Activated CD8-positive, alpha-beta memory T cell treated with anti-CD3 and anti-CD28 coated beads for 1 hour (primary cell): ENCODE results near the gene FAM124B.
"Not testable (repeated sequence)": the region's sequence is repeated elsewhere in the genome, so short reads cannot be mapped to it uniquely, and the experiment has no call there.

Experiments used
- DNase-seq, 2 donors: peaks; one replicate each; pipeline ENCODE4 v3.0.0-alpha.2; 2020; ENCODE audit warnings: low read depth in 1 of 2; ENCODE audit errors: extremely low read depth in 1 of 2

FAM124B gene

DNA sequence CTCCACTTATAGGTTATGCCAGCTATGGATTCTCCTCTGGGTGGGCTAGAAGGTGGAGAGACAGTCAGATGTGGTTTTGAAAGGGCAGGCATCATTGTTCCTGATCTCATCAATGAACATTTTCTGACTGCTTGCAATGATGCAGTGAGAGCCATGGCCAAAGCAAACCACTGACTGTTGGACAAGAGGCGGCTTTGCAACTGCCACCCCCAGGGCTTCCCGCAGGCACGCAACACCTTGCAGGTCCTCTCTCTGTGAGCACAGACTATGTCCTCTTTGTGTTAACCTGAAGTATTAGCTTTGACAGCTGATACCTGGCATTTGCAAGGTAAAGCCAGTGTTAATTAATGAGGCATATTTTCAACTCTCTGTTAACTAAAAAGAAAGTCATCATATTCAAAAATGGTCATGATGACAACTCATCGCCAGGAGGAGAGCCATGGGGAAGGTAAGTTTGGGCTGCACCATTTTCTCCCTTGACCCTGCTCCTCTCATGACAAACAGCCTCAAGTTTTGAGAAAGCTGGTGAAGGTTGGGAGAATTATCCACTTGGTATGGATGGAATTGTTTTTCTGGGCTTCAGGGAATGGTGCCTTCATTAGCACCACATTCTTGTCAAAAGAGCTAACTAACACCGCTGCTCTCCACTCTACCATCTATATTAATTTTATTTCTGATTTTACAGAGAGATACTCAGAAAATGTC is 14.9 kb upstream of the FAM124B start:
- DNase-seq, result no peak

DNA sequence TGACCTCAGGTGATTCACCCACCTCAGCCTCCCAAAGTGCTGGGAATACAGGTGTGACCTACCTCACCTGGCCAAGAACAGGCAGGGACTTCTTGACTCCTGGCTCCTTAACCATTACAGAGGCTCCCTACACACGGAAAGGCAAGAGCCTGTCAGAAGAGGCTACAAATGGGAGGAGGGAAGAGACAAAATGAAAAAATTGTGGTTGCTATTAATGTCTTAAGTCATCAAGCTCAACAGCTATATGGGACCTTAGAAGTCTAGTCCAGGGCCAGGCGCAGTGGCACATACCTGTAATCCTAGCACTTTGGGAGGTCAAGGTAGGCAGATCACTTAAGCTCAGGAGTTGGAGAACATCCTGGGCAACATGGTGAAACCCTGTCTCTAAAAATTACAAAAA is 11.5 kb upstream of the FAM124B start:
- no peak for DNase-seq

DNA sequence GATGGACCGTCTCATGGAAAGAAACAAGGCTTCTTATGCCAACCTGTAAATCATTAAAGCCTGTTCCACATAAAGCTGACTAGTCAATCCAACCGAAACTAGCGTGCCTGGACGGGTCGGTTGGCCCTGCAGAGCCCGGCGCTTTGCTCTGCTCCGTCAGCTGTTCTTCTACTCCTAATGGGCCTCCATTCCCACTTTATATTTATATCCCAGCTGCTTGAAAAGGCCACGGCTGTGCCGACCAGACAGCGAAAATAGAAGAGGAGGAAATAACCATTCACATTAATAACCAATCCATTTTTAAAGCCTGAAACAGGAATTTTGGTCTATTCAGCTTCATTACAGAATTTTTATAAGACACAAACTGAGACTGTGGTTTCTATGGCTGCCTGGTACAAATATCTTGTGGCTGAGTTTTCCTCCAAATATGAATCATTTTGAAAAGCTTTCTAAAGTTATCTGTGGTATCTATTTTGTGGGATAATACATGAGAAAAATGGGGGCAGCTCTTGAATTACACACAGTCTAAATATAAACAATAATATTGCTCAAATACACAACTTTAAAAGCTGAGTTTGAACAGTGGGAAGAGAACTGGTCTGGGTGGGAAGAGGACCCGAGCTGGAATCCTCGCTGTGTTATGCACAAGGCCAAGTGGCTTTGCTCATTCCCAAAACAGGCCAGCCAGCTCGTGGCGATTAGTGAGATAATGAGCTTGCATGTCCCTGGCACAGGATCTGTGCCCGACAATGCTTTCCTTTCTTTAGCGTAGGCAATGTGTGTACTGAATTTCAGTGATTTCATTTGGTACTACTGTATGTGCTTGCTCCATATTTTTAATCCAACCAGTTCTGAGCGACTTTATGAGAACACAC is 10.5 kb upstream of the FAM124B start:
- DNase-seq, result no peak

DNA sequence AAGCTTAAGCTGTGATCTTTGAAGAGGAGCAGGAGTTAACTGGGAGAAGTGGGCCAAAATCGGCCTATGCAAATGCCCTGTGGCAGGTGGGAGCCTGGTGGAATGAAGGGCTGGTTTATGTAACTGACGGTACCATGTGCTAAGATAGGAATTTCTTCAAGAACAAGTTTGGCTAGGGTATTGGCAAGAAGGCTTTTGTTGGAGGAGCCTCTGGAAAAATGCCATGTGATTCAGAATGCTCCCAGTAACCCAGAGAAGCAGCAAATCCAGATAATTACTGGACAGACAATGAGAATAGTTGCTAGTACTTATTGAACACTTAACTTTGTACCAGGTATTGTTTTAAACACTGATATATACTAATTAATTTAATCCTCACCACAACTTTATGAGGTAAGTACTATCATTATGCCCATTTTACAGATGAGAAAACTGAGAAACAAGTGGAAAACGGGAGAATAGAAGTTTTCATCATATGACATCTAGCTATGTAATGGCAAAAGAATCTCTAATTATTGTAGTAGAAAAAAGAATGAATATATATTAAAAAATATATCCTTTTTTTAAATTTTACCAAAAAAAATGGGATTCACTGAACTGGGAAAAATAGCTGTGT is 9.1 kb upstream of the FAM124B start:
- no peak for DNase-seq

DNA sequence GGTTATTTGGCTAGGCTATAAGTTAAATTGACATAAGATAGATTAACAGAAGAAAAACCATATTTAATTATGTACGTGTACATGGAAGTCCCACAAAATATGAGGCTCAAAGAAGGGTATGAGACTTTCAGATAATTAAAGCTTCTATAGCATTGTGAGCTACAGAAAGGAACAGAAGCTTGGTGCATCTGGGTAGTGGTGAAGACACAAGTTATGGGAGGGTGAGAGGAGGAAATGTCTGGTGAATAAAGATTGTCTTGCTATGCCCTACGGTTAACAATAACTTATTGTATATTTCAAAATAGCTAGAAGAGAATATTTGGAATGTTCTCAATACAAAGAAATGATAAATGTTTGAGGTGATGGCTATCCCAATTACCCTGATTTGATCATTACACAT is 6.8 kb upstream of the FAM124B start:
- DNase-seq, result no peak

DNA sequence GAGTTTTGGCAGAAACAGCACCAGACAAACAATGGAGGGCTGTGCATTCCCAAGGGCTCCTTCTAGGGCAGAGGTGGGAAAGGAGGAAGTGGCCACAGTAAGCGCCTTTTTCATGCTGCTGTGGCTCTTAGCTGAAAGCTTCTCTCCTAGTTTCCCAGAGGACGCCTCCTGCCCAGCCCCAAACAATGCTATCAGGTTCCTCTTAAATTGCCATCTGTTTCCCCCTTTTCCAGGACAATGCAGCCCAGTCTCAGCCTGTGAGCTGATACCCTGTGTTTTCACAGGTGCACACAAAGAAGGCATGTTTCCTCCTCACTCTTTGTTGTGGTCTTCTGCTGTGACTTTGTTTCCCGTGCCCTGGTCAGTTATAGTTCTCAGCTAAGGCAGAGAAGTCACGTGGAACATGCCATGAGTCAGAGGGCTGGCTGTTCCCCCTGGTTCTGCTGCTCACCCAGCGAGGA is 5.4 kb upstream of the FAM124B start:
- no peak for DNase-seq

DNA sequence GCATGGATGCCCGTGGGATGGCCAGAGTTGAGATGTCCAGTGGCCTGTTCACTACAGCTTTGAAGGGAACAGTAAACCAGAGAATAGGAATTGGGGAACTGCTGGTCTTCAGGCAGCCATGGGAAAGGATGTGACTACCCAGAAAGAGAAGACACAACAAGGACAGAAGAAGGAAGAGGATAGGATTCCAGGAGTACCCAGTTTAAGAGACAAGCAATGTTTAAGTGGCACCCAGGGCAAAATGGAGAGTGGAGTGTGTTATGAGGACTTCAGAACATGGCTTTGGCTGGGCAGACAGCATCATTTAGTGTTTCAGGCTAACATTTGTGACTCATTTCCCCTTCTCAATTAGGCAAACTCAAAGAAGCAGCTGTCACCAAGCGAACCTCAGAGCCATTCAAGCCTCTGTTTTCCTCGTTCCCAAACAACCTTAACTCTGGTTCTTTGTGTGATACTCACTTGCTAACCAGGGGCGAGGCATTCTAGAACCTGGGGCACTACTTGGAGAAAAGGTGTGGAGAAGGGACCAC is 4.0 kb upstream of the FAM124B start:
- no peak for DNase-seq

DNA sequence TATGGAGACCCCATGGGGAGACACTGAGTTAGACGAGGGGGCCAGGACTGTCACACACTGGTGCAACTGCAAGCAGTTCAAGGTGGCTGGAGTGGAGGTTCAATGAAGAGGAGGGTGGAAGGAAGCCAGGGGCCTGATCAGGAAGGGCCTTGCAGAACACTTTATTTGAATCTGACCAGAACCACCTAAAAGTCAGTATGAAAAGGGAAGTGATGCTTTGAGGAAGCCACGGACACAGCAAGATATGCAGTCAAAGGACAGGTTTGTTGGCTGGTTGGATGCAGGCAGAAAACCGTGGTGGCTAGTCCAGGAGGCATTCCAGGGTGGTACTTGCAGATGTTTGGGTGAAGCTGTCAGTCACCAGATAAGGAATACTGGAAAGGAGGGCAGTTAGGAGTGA is 3.5 kb upstream of the FAM124B start:
- DNase-seq, result no peak

DNA sequence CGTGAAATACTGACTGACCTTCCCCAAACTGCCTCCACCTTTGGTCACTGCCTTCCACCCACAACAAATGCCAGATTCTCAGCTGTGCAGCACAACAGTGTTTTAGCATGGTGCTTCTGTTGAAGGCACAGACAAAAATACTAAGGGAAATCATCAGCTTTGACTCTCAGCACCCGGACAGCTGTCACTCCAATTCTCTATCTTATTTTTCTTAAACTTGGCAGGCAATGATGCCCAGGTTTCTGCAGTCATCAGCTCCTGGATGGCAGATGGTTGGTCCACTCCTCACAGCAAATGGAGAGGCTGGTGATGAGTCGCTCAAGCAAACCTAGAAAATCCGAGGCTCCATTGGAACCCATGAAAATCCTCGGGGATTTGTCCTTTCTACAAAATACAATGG is 2.9 kb upstream of the FAM124B start:
- DNase-seq, result no peak

DNA sequence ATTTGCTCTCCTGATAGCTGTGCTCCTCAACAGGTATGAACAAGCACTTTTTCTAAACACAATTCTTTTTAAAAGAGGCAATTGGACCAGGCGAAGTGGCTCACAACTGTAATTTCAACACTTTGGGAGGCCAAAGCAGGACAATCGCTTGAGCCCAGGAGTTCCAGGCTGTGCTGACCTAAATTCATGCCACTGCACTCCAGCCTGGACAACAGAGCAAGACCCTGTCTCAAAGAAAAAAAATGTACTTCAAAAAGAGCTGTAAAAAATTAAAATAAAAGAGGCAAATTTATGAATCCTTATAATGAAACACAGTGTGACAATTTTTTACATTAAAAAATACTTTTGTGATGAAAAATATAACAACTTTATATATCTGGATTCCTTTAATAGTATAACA is 1.8 kb upstream of the FAM124B start:
- no peak for DNase-seq

DNA sequence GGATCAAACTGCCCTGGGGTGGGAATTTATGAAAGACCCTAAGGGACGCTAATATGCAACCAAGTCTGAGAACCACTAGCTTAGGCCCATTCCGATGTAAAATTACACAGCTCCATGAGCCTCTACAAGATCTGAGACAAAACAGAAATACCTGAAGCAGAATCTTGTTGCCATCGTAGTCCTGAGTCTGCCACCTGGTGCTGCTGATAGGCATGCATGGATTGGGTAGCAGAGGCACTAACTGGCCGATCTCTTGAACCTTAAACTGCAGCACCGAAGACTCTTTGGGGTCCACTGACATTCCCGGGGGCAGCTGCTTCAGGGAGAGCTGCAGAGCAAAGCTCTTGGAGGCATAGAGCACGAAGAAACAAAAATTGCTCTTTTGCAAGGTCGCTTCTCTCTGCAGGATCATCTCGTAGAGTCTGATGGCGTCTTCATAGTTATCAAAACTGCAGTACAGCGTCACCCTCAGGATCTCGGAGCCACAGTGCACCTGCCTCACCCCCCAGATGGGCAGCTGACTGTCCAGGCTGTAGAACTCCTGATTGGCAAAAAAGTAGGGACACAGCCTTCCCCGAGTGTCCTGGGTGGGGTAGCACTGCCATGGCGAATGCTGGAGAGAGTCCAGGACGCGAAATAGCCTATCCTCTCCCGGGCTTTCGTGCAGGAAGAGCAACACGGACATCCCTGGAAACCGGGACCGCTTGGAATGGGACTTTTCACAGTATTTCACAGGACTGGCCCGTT is 848 bp downstream of the FAM124B start:
- DNase-seq, result no peak

DNA sequence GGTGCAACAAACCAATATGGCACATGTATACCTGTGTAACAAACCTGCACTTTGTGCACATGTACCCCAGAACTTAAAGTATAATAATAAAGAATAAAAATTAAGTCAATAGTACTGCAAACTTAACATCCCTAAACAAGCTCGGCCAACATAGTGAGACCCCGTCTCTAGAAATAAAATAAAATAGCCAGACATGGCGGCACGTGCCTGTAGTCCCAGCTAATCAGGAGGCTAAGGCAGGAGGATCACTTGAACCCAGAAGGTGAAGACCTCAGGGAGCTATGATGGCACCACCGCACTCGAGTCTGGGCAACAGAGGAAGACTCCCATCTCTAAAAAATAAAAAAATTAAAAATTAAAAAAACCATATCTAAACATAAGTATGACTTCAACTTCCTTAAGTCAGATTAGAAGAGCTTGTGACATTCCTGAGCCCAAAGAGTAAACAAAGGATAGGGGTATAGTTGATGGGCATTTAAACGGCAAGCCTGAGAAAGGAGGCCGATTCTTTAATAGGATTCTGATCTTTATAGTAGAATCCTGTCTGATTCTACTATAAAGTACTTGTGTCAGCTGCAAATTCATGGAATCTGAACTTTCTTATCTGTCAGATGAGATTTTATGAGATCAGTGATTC is 1.6 kb downstream of the FAM124B start:
- DNase-seq, result no peak

DNA sequence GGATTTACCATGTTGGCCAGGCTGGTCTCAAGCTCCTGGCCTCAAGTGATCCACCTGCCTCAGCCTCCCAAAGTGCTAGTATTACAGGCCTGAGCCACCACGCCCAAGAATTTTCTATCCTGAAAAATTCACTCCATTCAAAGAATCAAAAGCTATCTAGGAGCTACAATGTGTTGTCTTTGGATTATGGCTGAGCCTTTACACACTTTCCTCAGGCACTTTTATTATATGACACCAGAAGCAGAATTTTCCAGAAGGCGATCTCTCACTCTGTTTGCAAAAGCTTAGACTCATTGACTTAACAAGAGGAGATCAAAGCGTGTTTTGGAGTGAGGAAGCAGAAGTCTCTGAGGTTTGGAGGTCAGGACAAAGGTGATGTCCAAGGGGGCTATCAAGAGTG is 3.6 kb downstream of the FAM124B start:
- no peak for DNase-seq

DNA sequence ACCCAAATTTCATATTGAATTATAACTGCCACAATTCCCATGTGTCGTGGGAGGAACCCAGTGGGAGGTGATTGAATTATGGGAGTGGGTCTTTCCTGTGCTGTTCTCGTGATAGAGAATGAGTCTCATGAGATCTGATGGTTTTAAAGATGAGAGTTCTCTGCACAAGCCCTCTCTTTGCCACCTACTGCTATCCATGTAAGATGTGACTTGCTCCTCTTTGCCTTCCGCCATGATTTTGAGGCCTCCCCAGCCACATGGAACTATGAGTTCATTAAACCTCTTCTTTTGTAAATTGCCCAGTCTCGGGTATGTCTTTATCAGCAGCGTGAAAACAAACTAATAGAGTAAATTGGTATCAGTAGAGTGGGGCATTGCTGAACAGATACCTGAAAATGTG is 4.8 kb downstream of the FAM124B start:
- DNase-seq, result not testable (repeated sequence)

DNA sequence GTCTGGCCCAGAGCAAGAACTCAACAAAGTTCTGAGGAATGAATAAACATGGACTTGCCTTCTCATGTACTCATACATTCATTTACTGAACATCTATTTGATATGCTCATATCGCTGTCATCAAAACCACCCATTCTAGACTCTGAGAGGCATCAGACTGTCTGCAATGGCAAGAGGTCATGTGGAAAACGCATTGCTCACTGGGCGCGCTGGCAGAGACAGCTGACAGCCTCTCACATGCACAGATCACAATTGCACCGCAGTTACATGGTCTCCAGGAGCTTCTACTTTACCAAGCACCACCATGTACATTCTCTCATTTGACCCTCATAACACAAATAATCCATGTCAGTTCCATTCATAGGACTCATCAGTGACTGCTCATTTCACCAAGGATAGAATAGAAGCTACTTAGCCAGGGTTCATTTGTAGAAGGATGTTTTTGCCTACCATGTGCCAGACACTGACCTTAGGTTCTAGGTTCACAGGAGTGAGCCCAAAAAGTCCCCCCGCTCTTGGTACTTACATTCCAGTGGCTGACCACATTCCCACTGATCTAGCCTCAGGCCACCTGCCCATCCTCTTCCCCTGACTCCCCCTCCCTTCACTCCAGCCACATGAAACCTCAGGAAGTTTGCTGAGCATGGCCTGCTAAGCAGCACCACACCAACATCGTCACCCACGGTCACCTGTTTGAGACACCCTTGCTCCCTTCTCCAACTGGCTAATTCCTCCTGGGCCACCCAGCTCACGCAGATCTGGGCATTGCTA is 6.1 kb downstream of the FAM124B start:
- no peak for DNase-seq

DNA sequence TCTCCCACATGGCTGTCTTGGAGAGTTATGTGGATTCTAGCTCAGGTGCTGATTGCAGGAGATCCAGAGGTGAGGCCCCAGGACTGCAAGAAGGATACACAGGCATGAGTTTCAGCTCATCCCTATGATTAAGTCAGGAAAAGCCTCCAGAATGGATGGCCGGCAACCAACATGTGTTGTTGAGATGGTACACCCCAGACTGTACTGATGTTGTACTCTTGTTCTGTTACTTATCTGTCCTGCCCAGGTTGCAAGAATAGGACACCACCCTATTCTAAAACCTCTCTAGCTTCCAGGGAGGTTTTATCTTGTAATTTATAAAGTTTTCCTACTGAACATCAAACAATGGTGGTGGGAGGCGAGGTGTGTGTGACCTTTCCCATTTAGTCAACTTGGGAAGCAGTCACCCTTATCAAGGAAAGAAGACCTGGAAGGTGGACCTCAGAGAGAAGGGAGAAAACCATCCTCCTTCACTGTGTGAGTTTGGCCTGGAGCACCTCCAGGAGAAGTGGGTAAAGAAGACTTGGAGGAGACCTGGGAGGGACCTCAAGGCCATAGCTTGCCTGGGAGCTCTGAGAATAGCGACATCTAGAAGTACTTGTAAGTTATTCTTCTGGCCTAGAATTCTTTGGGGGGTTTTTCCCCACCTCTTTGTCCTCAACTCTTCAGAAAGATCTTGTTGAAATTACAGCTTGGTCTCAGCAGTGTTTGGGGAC is 8.6 kb downstream of the FAM124B start:
- no peak for DNase-seq

DNA sequence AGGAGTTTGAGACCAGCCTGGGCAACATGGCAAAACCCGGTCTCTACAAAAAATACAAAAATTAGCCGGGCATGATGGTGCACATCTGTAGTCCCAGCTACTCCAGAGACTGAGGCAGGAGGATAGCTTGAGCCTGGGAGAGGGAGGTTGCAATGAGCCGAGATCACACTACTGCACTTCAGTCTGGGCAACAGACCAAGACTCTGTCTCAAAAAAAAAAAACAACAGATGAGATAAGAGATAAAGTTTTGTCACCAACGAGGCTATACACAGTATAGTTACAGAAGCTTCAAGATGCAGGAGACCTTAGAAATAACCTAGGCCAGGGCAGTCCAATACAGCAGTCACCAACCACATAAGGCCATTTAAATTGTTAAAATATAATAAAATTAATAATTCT is 9.4 kb downstream of the FAM124B start:
- DNase-seq, result no peak

DNA sequence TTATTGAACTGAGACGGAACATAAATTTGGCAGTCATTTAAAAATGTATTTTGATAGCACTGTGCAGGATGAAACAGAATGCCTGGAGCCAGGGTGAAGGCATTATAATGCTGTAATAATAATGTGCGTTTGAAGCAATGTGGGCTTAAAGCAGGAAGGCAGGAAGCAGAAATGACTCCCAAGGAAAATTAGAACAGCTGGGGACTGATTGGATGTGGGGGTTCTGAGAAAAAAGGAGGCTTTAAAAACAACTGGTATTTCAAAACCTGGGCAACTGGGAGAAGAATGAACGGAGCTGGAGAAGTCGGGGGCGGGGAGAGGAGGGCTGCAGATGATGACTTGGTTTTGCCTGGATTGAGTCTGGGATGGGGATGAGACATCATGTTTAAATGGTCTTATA is 12.6 kb downstream of the FAM124B start:
- no peak for DNase-seq

DNA sequence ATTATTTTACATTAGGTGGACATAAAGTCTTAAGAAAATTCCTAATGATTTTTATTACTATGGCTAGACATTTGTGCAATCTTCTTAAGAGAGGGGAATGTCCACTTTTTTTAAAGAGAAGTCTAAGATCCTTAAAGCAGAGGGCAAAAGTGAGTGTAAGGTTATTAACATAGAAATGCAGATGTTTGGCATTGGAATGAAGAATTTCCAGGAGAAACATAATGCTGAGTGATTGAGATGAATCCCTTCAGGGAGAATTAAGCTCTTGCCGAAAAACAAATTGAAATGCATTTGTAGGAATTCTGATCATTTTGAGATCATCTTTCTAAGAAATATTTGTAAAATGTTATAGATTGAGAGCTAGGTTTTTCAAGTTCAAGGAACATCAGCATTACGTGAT is 15.0 kb downstream of the FAM124B start:
- DNase-seq, result no peak
